GM23338 (cell line): ENCODE data around the gene XRN2. TPM values are rescaled to one million over a fixed set of nuclear protein-coding genes. Genes with fewer than 3 reads are reported as not detected.

Experiments used
- ATAC-seq: fragments of 200-7000 bp; cut with Tn5 transposase; 3 replicates; pipeline ENCODE4 v1.9.1; 2020
- DNase-seq: peaks from one replicate; pipeline ENCODE4 v3.0.0-alpha.2; 2015; ENCODE audit warnings: low spot score
- H2AFZ ChIP-seq: fragments of 200-600 bp; sonication (generic); 2 replicates; pipeline ENCODE4 v1.8.0; 2016; ENCODE audit warnings: antibody characterized with exemption, mild to moderate bottlenecking, moderate library complexity
- H3F3A ChIP-seq: fragments of 200-600 bp; sonication (generic); replicated peaks from 2 replicates; pipeline ENCODE4 v1.8.0; 2017; ENCODE audit warnings: antibody characterized with exemption, mixed run types, low read depth
- H3K27ac ChIP-seq: fragments of 200-600 bp; sonication (generic); 2 replicates; pipeline ENCODE4 v1.6.1; 2016; ENCODE audit warnings: low read depth
- H3K27me3 ChIP-seq: fragments of 200-600 bp; sonication (generic); 2 replicates; pipeline ENCODE4 v1.8.0; 2016; ENCODE audit warnings: mild to moderate bottlenecking, mixed run types, moderate library complexity; ENCODE audit not compliant: insufficient read depth
- H3K36me3 ChIP-seq: fragments of 200-600 bp; sonication (generic); 2 replicates; pipeline ENCODE4 v1.8.0; 2016; ENCODE audit warnings: mild to moderate bottlenecking; ENCODE audit not compliant: insufficient read depth
- H3K4me1 ChIP-seq: fragments of 200-600 bp; sonication (generic); 2 replicates; pipeline ENCODE4 v1.8.0; 2016; ENCODE audit warnings: mild to moderate bottlenecking, moderate library complexity; ENCODE audit not compliant: insufficient read depth
- H3K4me2 ChIP-seq: fragments of 200-600 bp; sonication (generic); 2 replicates; pipeline ENCODE4 v1.7.1; 2017; ENCODE audit warnings: mixed run types
- H3K4me3 ChIP-seq: fragments of 200-600 bp; sonication (generic); 2 replicates; pipeline ENCODE4 v1.6.1; 2016; ENCODE audit warnings: mixed run types
- H3K79me2 ChIP-seq: fragments of 200-600 bp; sonication (generic); replicated peaks from 2 replicates; pipeline ENCODE4 v1.8.0; 2017; ENCODE audit warnings: mild to moderate bottlenecking; ENCODE audit not compliant: insufficient read depth
- H3K9me2 ChIP-seq: fragments of 200-600 bp; sonication (generic); 2 replicates; pipeline ENCODE4 v1.8.0; 2017; ENCODE audit not compliant: insufficient read depth
- H4K20me1 ChIP-seq: fragments of 200-600 bp; sonication (generic); replicated peaks from 2 replicates; pipeline ENCODE4 v1.8.0; 2017; ENCODE audit warnings: mild to moderate bottlenecking; ENCODE audit not compliant: insufficient read depth
- H3K27ac Mint-ChIP-seq: 2 replicates; pipeline ENCODE4 v1.8.0; 2020; ENCODE audit warnings: inconsistent platforms, mild to moderate bottlenecking, moderate library complexity, mixed read lengths
- H3K27me3 Mint-ChIP-seq: 3 replicates; pipeline ENCODE4 v1.8.0; 2022; ENCODE audit warnings: low read depth, mild to moderate bottlenecking, moderate library complexity, mixed read lengths, inconsistent platforms; ENCODE audit not compliant: insufficient read depth, poor library complexity
- H3K36me3 Mint-ChIP-seq: 3 replicates; pipeline ENCODE4 v1.8.0; 2021; ENCODE audit warnings: low read depth, mild to moderate bottlenecking, inconsistent platforms, moderate library complexity, mixed read lengths
- H3K4me1 Mint-ChIP-seq: 3 replicates; pipeline ENCODE4 v1.8.0; 2020; ENCODE audit warnings: mild to moderate bottlenecking, inconsistent platforms, mixed read lengths
- H3K4me3 Mint-ChIP-seq: 3 replicates; pipeline ENCODE4 v1.8.0; 2021; ENCODE audit warnings: moderate library complexity, mild to moderate bottlenecking, inconsistent platforms, mixed read lengths
- H3K9me3 Mint-ChIP-seq: 3 replicates; pipeline ENCODE4 v1.8.0; 2020; ENCODE audit warnings: moderate library complexity, mild to moderate bottlenecking, inconsistent platforms, mixed read lengths
- CREB1 ChIP-seq: fragments of 250-450 bp; sonication (Bioruptor Pico); IDR thresholded peaks from 2 replicates; pipeline ENCODE4 v1.5.0; 2020; ENCODE audit warnings: low read depth, mild to moderate bottlenecking, moderate library complexity
- EZH2 ChIP-seq: fragments of 200-600 bp; sonication (generic); IDR thresholded peaks from one replicate; pipeline ENCODE4 v1.8.0; 2017; ENCODE audit warnings: antibody characterized with exemption, mild to moderate bottlenecking, low read depth; ENCODE audit not compliant: unreplicated experiment
- JUNB ChIP-seq: IDR thresholded peaks from one replicate; pipeline ENCODE4 v1.6.1; 2016; ENCODE audit warnings: antibody characterized with exemption; ENCODE audit not compliant: unreplicated experiment
- NANOG ChIP-seq: IDR thresholded peaks from 2 replicates; pipeline ENCODE4 v1.6.1; 2016; ENCODE audit warnings: antibody characterized with exemption, borderline replicate concordance
- REST ChIP-seq: IDR thresholded peaks from one replicate; pipeline ENCODE4 v1.6.1; 2018; ENCODE audit warnings: antibody characterized with exemption; ENCODE audit not compliant: unreplicated experiment
- ZNF331 ChIP-seq: fragments of 250-450 bp; sonication (Bioruptor Pico); IDR thresholded peaks from 2 replicates; pipeline ENCODE4 v1.5.0; 2020; ENCODE audit warnings: low read depth, mild to moderate bottlenecking, moderate library complexity
- ZNF462 ChIP-seq: fragments of 250-450 bp; sonication (Bioruptor Pico); IDR thresholded peaks from 2 replicates; pipeline ENCODE4 v1.5.0; 2020; ENCODE audit warnings: mild to moderate bottlenecking, moderate library complexity
- polyA plus RNA-seq: library from polyadenylated mRNA; unstranded; fragments of >200 nt; fragmentation: Nextera tagmentation; extraction: Ambion mirVana; gene quantifications from 2 replicates; pipeline ENCODE4 v1.2.1, GENCODE V29; 2016
- total RNA-seq: library from RNA; depleted of rRNA; stranded (reverse); fragments of >200 nt; shearing (Covaris generic); gene quantifications from 2 replicates; pipeline ENCODE4 v1.2.3, GENCODE V29; 2014
- TF ChIP-seq, protein P1 (sequence below): IDR thresholded peaks from 2 replicates; pipeline ENCODE4 v1.6.1; 2016; ENCODE audit warnings: antibody characterized with exemption

XRN2 gene
- total and polyA plus RNA-seq, 2 experiments from 2014 or later, result 113 to 150 TPM

DNA sequence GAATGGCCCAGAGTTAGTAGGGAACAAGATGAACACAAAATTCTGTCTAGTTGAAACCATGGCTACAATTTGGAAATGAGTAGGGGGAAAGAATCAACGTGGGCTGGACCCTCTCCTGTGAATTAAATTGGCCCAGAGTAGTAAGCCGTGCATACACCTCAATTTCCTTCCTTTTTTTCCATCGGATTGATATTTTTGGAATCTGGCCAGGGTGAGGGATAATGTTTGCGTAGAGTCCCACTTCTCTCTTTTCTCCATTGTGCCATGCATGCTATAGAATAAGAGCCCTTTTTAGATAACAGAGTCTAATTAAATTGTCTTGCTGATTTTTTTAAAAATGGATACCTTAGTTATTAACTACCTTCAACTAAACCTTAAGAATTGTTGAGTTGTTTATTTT is 35.2 kb downstream of the XRN2 start:
- H3K27me3 Mint-ChIP-seq, result peaks cover 3% of the 10 kb centered on the region
- Histone ChIP-seq H3K4me1 (peaks cover 10% of the 10 kb centered on the region), H3K27me3 (no peaks in the 10 kb centered on the region), H3F3A (no peaks in the 10 kb centered on the region), H4K20me1 (peaks cover 18% of the 10 kb centered on the region; the same call in 1 of the 2 replicates), H3K9me2 (no peaks in the 10 kb centered on the region), H2AFZ (no peak overlapping the region), H3K79me2 (peaks cover 61% of the 10 kb centered on the region), H3K4me3 (no peak overlapping the region), H3K4me2 (no peak overlapping the region), H3K36me3 (peaks cover 35% of the 10 kb centered on the region), H3K27ac (no peak overlapping the region)
- TF ChIP-seq, protein P1, sequence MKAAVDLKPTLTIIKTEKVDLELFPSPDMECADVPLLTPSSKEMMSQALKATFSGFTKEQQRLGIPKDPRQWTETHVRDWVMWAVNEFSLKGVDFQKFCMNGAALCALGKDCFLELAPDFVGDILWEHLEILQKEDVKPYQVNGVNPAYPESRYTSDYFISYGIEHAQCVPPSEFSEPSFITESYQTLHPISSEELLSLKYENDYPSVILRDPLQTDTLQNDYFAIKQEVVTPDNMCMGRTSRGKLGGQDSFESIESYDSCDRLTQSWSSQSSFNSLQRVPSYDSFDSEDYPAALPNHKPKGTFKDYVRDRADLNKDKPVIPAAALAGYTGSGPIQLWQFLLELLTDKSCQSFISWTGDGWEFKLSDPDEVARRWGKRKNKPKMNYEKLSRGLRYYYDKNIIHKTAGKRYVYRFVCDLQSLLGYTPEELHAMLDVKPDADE, result no peak
- no peak for TF ChIP-seq ZNF331 (CRISPR knock-in tag)
- TF ChIP-seq JUNB, result no peak
- no peak for TF ChIP-seq NANOG
- no peak for TF ChIP-seq ZNF462 (CRISPR knock-in tag)
- TF ChIP-seq CREB1 (CRISPR knock-in tag), result no peak
- no peak for TF ChIP-seq EZH2
- no peak for TF ChIP-seq REST
- H3K4me1 Mint-ChIP-seq, result peaks cover 14% of the 10 kb centered on the region
- no peak for DNase-seq
- no peak overlapping the region for H3K27ac Mint-ChIP-seq
- peaks cover 77% of the 10 kb centered on the region for H3K36me3 Mint-ChIP-seq
- no peak overlapping the region for H3K4me3 Mint-ChIP-seq
- ATAC-seq, result no peak
- no peaks in the 10 kb centered on the region for H3K9me3 Mint-ChIP-seq
